ENCODE data around the gene ZIC4. TPM values are rescaled to one million over a fixed set of nuclear protein-coding genes. Genes with fewer than 3 reads are reported as not detected.

The ZIC4 gene
- total and polyA plus RNA-seq, 9 of the 15 experiments (the other 6 are each of a cell fraction or from before 2014, with no cell fraction given) = not detected

DNA sequence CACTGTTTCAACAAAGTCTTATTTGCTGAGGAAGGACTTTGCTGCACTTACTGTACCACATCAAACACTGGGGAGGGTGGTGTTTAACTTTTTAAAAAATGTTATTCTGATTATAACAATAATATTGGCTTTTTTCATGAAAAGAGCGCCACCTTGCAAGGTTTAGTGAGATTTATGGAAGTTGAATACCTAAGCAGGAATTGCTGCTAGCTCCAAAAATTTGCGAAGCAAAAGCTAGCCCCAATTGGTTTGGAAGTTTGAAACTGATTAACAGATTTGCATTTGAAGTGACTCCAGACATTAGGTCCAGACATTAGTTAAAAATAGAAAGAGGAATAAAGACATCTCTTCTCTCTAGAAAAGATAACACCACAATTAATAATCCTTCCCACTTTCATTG lies 9.5 kb upstream of the ZIC4 start:
- Histone ChIP-seq H3K4me2 (ENCODE audit: insufficient read depth, low read length) (no peak overlapping the region), H3K27me3 (ENCODE audit: control insufficient read depth in 2 of 2, insufficient read depth in 2 of 2, low read length in 2 of 2) (peaks cover 10 to 37% of the 10 kb centered on the region in 2 experiments; a peak in 3 of 5 replicates), H3K4me1 (replicated peaks in 1 of 2; ENCODE audit: control insufficient read depth in 2 of 2, insufficient read depth in 2 of 2, low read length in 2 of 2) (peaks cover 0 to 12% of the 10 kb centered on the region in 2 experiments; a peak in 2 of 5 replicates), H3K79me2 (ENCODE audit: control insufficient read depth, insufficient read depth, low read length) (no peaks in the 10 kb centered on the region), H3K4me3 (no peak overlapping the region), H3K27ac (ENCODE audit: extremely low read depth, low read depth, low read length) (no peak overlapping the region), H3K9me1 (ENCODE audit: control insufficient read depth, insufficient read depth, low read length) (no peaks in the 10 kb centered on the region), H3K9ac (ENCODE audit: insufficient read depth in 1 of 2, low read depth in 2 of 2, low read length in 2 of 2) (no peak overlapping the region), H3K36me3 (ENCODE audit: control insufficient read depth, insufficient read depth, low read length) (no peaks in the 10 kb centered on the region), H2AFZ (ENCODE audit: low read depth, low read length) (no peak overlapping the region), H3K9me3 (replicated peaks; ENCODE audit: control insufficient read depth, insufficient read depth, low read depth, low read length) (no peaks in the 10 kb centered on the region), H4K20me1 (replicated peaks; ENCODE audit: control insufficient read depth, insufficient read depth, low read length) (no peaks in the 10 kb centered on the region)
- ATAC-seq (no peak), FAIRE-seq (no peak), DNase-seq (ENCODE audit: extremely low read depth in 1 of 4, low spot score in 3 of 4) (no peak)
- in situ Hi-C loops (cut with MboI) = no loop called here
- ChIA-PET CTCF (ENCODE audit: low intra/inter-chr PET ratio) (no interaction called here), POLR2A (no interaction called here)
- intact Hi-C loops (cut with micrococcal nuclease) = no loop called here
- no peak for TF ChIP-seq CHCHD3 (CRISPR knock-in tag; IDR thresholded peaks at IDR 0.05)
- no peak for TF ChIP-seq YBX1 (IDR thresholded peaks at IDR 0.05)
- TF ChIP-seq, protein P1, sequence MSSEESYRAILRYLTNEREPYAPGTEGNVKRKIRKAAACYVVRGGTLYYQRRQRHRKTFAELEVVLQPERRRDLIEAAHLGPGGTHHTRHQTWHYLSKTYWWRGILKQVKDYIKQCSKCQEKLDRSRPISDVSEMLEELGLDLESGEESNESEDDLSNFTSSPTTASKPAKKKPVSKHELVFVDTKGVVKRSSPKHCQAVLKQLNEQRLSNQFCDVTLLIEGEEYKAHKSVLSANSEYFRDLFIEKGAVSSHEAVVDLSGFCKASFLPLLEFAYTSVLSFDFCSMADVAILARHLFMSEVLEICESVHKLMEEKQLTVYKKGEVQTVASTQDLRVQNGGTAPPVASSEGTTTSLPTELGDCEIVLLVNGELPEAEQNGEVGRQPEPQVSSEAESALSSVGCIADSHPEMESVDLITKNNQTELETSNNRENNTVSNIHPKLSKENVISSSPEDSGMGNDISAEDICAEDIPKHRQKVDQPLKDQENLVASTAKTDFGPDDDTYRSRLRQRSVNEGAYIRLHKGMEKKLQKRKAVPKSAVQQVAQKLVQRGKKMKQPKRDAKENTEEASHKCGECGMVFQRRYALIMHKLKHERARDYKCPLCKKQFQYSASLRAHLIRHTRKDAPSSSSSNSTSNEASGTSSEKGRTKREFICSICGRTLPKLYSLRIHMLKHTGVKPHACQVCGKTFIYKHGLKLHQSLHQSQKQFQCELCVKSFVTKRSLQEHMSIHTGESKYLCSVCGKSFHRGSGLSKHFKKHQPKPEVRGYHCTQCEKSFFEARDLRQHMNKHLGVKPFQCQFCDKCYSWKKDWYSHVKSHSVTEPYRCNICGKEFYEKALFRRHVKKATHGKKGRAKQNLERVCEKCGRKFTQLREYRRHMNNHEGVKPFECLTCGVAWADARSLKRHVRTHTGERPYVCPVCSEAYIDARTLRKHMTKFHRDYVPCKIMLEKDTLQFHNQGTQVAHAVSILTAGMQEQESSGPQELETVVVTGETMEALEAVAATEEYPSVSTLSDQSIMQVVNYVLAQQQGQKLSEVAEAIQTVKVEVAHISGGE (CRISPR knock-in tag; IDR thresholded peaks at IDR 0.05) = no peak
- TF ChIP-seq DNMT1 (IDR thresholded peaks at IDR 0.05) = no peak
- TF ChIP-seq, protein P2, sequence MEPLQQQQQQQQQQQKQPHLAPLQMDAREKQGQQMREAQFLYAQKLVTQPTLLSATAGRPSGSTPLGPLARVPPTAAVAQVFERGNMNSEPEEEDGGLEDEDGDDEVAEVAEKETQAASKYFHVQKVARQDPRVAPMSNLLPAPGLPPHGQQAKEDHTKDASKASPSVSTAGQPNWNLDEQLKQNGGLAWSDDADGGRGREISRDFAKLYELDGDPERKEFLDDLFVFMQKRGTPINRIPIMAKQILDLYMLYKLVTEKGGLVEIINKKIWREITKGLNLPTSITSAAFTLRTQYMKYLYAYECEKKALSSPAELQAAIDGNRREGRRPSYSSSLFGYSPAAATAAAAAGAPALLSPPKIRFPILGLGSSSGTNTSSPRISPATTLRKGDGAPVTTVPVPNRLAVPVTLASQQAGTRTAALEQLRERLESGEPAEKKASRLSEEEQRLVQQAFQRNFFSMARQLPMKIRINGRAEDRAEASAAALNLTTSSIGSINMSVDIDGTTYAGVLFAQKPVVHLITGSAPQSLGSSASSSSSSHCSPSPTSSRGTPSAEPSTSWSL (CRISPR knock-in tag; IDR thresholded peaks at IDR 0.05; ENCODE audit: borderline replicate concordance) = no peak
- TF ChIP-seq, protein P3, sequence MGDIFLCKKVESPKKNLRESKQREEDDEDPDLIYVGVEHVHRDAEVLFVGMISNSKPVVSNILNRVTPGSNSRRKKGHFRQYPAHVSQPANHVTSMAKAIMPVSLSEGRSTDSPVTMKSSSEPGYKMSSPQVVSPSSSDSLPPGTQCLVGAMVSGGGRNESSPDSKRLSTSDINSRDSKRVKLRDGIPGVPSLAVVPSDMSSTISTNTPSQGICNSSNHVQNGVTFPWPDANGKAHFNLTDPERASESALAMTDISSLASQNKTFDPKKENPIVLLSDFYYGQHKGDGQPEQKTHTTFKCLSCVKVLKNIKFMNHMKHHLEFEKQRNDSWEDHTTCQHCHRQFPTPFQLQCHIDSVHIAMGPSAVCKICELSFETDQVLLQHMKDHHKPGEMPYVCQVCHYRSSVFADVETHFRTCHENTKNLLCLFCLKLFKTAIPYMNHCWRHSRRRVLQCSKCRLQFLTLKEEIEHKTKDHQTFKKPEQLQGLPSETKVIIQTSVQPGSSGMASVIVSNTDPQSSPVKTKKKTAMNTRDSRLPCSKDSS (IDR thresholded peaks at IDR 0.05; ENCODE audit: low read depth, partially characterized antibody) = no peak
- no peak for TF ChIP-seq TBL1XR1 (IDR thresholded peaks at IDR 0.05; ENCODE audit: low read length in 2 of 2)
- TF ChIP-seq CCNT2 (IDR thresholded peaks at IDR 0.05; ENCODE audit: borderline replicate concordance, extremely low read depth, insufficient read length, low read depth, low read length) = no peak
- no peak for TF ChIP-seq SAFB (IDR thresholded peaks at IDR 0.05; ENCODE audit: borderline replicate concordance, low read depth, low read length)
- no peak for TF ChIP-seq FUS (optimal IDR thresholded peaks at IDR 0.05; ENCODE audit: low read depth, low read length)
- no peak for TF ChIP-seq HMG20B (CRISPR knock-in tag; IDR thresholded peaks at IDR 0.05)
- no TSS peak for BruUV-seq (replicated peaks)
- 0% methylated on average over 2 of the region's 2 CpGs for WGBS (ENCODE audit: insufficient coverage, low coverage, missing lambda C conversion rate)

Data from K562 (cell line).